ENCODE measurements around the gene HAPSTR1. TPM values are rescaled to one million over a fixed set of nuclear protein-coding genes. Genes with fewer than 3 reads are reported as not detected.
A peak's percentile ranks its signal among the peaks of the same experiment; 100 is the strongest.

The HAPSTR1 gene
- total and polyA plus RNA-seq, 2 donors (not counting 3 experiments of a cell fraction or from before 2014, with no cell fraction given) = 15.7 to 63.7 TPM

- H2AFZ ChIP-seq (ENCODE audit: low read depth, low read length) = no peak overlapping the region
- no TSS peak for BruUV-seq (replicated peaks)
- H3K4me3 ChIP-seq (replicated peaks in 1 of 3; ENCODE audit: insufficient read depth in 1 of 3, low read depth in 1 of 3, low read length in 3 of 3) = no peak overlapping the region
- no peak overlapping the region for H3K4me2 ChIP-seq (ENCODE audit: insufficient read depth, low read length)
- FAIRE-seq (no peak), DNase-seq (ENCODE audit: low read depth, low spot score) (no peak)
- no peaks in the 10 kb centered on the region for H3K9me3 ChIP-seq (replicated peaks; ENCODE audit: control insufficient read depth, insufficient read depth, low read length)
- H3K9ac ChIP-seq (replicated peaks; ENCODE audit: extremely low read depth, insufficient read depth, low read length) = no peak overlapping the region
- H3K27me3 ChIP-seq (ENCODE audit: control insufficient read depth in 2 of 2, insufficient read depth in 2 of 2, low read length in 2 of 2) = no peaks in the 10 kb centered on the region
- dilution Hi-C loops (cut with MboI; ENCODE audit: extremely low pct_ligation_motif_present, low sequenced_read_pairs) (no loop called here), intact Hi-C loops (cut with micrococcal nuclease) (no loop called here)
- H4K20me1 ChIP-seq (replicated peaks; ENCODE audit: control insufficient read depth, extremely low read depth, insufficient read depth, low read length) = no peaks in the 10 kb centered on the region
- CTCF ChIA-PET = interaction anchor here (1.0 to 4.5 kb wide), 6 partner anchors 11 to 41 kb away, joined by 3 to 30 read pairs (median 5); partner anchors contain the start of gene HAPSTR1
- no peak overlapping the region for H3K27ac ChIP-seq (ENCODE audit: insufficient read depth, low read depth, low read length)
- H3K36me3 ChIP-seq (ENCODE audit: control insufficient read depth in 2 of 2, extremely low read depth in 1 of 2, insufficient read depth in 2 of 2, low read length in 2 of 2) = no peaks in the 10 kb centered on the region
- H3K4me1 ChIP-seq (ENCODE audit: control insufficient read depth, extremely low read depth, insufficient read depth, low read length) = peaks cover 15% of the 10 kb centered on the region
- H3K9me1 ChIP-seq (replicated peaks; ENCODE audit: control insufficient read depth, extremely low read depth, insufficient read depth, low read length) = no peaks in the 10 kb centered on the region
- no peaks in the 10 kb centered on the region for H3K79me2 ChIP-seq (ENCODE audit: control insufficient read depth, insufficient read depth, low read length)
- POLR2A ChIA-PET = no interaction called here
- TF ChIP-seq, protein P1, sequence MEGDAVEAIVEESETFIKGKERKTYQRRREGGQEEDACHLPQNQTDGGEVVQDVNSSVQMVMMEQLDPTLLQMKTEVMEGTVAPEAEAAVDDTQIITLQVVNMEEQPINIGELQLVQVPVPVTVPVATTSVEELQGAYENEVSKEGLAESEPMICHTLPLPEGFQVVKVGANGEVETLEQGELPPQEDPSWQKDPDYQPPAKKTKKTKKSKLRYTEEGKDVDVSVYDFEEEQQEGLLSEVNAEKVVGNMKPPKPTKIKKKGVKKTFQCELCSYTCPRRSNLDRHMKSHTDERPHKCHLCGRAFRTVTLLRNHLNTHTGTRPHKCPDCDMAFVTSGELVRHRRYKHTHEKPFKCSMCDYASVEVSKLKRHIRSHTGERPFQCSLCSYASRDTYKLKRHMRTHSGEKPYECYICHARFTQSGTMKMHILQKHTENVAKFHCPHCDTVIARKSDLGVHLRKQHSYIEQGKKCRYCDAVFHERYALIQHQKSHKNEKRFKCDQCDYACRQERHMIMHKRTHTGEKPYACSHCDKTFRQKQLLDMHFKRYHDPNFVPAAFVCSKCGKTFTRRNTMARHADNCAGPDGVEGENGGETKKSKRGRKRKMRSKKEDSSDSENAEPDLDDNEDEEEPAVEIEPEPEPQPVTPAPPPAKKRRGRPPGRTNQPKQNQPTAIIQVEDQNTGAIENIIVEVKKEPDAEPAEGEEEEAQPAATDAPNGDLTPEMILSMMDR (IDR thresholded peaks at IDR 0.05; ENCODE audit: extremely low read depth in 1 of 2, insufficient read depth in 1 of 2, low read depth in 1 of 2, low read length in 2 of 2) = peak; percentile 47 to 55
- TF ChIP-seq POLR2A (IDR thresholded peaks at IDR 0.05; ENCODE audit: low read depth, low read length) = no peak
Observed at GRCh38 chr16:9050102-9050830, 41.2 kb upstream of the HAPSTR1 start.

GRCh38 chr16:9053006-9053601, 38.3 kb upstream of the HAPSTR1 start:
- BruUV-seq (replicated peaks) = no TSS peak
- peak; percentile 70 for DNase-seq (ENCODE audit: low read depth, low spot score)
- no peaks in the 10 kb centered on the region for H3K79me2 ChIP-seq (ENCODE audit: control insufficient read depth, insufficient read depth, low read length)
- H3K36me3 ChIP-seq (ENCODE audit: control insufficient read depth in 2 of 2, extremely low read depth in 1 of 2, insufficient read depth in 2 of 2, low read length in 2 of 2) = no peaks in the 10 kb centered on the region
- H2AFZ ChIP-seq (ENCODE audit: low read depth, low read length) = no peak overlapping the region
- peak; percentile 95 for FAIRE-seq
- H3K4me2 ChIP-seq (ENCODE audit: insufficient read depth, low read length) = no peak overlapping the region
- H3K27ac ChIP-seq (ENCODE audit: insufficient read depth, low read depth, low read length) = no peak overlapping the region
- H3K4me1 ChIP-seq (ENCODE audit: control insufficient read depth, extremely low read depth, insufficient read depth, low read length) = peaks cover 4% of the 10 kb centered on the region
- TF ChIP-seq JUN (IDR thresholded peaks at IDR 0.05; ENCODE audit: borderline replicate concordance, insufficient read depth, insufficient read length, low read depth) (no peak), MAX (IDR thresholded peaks at IDR 0.05; ENCODE audit: insufficient read depth, insufficient read length) (peak; percentile 96)
- TF ChIP-seq, protein P1 (IDR thresholded peaks at IDR 0.05; ENCODE audit: extremely low read depth in 1 of 2, insufficient read depth in 1 of 2, low read depth in 1 of 2, low read length in 2 of 2) = no peak
- H3K9ac ChIP-seq (replicated peaks; ENCODE audit: extremely low read depth, insufficient read depth, low read length) = no peak overlapping the region
- no peaks in the 10 kb centered on the region for H3K9me3 ChIP-seq (replicated peaks; ENCODE audit: control insufficient read depth, insufficient read depth, low read length)
- ChIA-PET CTCF (interaction anchor here (1.3 to 2.2 kb wide), 3 partner anchors 21 to 44 kb away, joined by 3 to 11 read pairs (median 7); no protein-coding TSS in a partner anchor), POLR2A (interaction anchor here (1.0 kb wide), 1 partner anchor 38 kb away, joined by 3 read pairs; the partner anchor contains the start of gene HAPSTR1)
- dilution Hi-C loops (cut with MboI; ENCODE audit: extremely low pct_ligation_motif_present, low sequenced_read_pairs) (no loop called here), intact Hi-C loops (cut with micrococcal nuclease) (no loop called here)
- H4K20me1 ChIP-seq (replicated peaks; ENCODE audit: control insufficient read depth, extremely low read depth, insufficient read depth, low read length) = no peaks in the 10 kb centered on the region
- no peaks in the 10 kb centered on the region for H3K9me1 ChIP-seq (replicated peaks; ENCODE audit: control insufficient read depth, extremely low read depth, insufficient read depth, low read length)
- H3K27me3 ChIP-seq (ENCODE audit: control insufficient read depth in 2 of 2, insufficient read depth in 2 of 2, low read length in 2 of 2) = no peaks in the 10 kb centered on the region
- H3K4me3 ChIP-seq (replicated peaks in 1 of 3; ENCODE audit: insufficient read depth in 1 of 3, low read depth in 1 of 3, low read length in 3 of 3) = no peak overlapping the region
